HEK293T (cell line): ENCODE results near the gene CHP2.

ENCODE experiments used
- HDGF ChIP-seq: fragments of 450-650 bp; IDR thresholded peaks from 2 replicates; pipeline ENCODE4 v1.6.1; 2017; ENCODE audit warnings: antibody characterized with exemption, borderline replicate concordance
- L3MBTL2 ChIP-seq: fragments of 450-650 bp; conservative IDR thresholded peaks from 2 replicates; pipeline ENCODE4 v1.6.1; 2016; ENCODE audit warnings: mild to moderate bottlenecking

- no peak for TF ChIP-seq HDGF
- no peak for TF ChIP-seq L3MBTL2
These were observed 42.1 kb downstream of the CHP2 start for GRCh38 chr16:23796941-23797340.
